Progenitor cell of endocrine pancreas (in vitro differentiated cells): ENCODE data around the gene ZNF750. TPM values are rescaled to one million over a fixed set of nuclear protein-coding genes. Genes with fewer than 3 reads are reported as not detected.

Experiments used
- DNase-seq: peaks from one replicate; pipeline ENCODE4 v3.0.0; 2021; ENCODE audit warnings: low spot score; ENCODE audit not compliant: unreplicated experiment
- H3K27ac Mint-ChIP-seq: 2 replicates; pipeline ENCODE4 v1.8.0; 2021; ENCODE audit warnings: mild to moderate bottlenecking, moderate library complexity, mixed read lengths
- H3K27me3 Mint-ChIP-seq: 2 replicates; pipeline ENCODE4 v1.8.0; 2021; ENCODE audit warnings: mixed read lengths
- H3K36me3 Mint-ChIP-seq: 2 replicates; pipeline ENCODE4 v1.8.0; 2022; ENCODE audit warnings: mixed read lengths; ENCODE audit not compliant: insufficient read depth
- H3K4me1 Mint-ChIP-seq: 2 replicates; pipeline ENCODE4 v1.8.0; 2021; ENCODE audit warnings: low read depth, mixed read lengths
- H3K4me3 Mint-ChIP-seq: 2 replicates; pipeline ENCODE4 v1.8.0; 2021; ENCODE audit warnings: low read depth, mild to moderate bottlenecking, moderate library complexity, mixed read lengths
- H3K9me3 Mint-ChIP-seq: 2 replicates; pipeline ENCODE4 v1.8.0; 2021; ENCODE audit warnings: low read depth, mixed read lengths
- CTCF ChIP-seq: fragments of 200-600 bp; sonication (generic); IDR thresholded peaks from one replicate; pipeline ENCODE4 v1.5.0; 2021; ENCODE audit warnings: antibody characterized with exemption, mild to moderate bottlenecking; ENCODE audit not compliant: unreplicated experiment
- total RNA-seq: library from RNA; stranded (reverse); gene quantifications from 2 replicates; pipeline ENCODE4 v1.2.1, GENCODE V29; 2021

Gene ZNF750
- total RNA-seq, 1 donor from 2014 or later = 0.07 TPM

DNA sequence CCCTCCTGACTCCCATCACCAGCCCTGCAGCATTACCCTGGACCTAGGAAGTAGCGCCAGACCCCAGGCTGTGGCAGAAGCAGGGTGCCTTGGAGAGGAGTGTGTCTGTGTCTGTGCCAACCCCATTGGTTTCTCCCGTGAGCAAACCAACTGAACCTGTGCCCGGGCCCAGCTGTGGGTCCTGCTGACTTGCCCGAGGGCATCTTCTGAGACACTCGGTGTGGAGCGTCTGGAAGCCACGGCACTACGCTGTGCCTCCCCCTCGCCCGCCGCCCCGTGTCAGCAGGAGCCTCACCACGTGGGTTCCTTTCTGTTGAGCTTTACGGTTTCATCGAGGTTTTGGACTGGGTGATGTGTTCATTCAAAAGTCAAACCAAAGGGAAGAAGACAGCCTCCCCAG, 27.8 kb downstream of the ZNF750 start:
- TF ChIP-seq CTCF = no peak
- H3K4me3 Mint-ChIP-seq = no peak overlapping the region
- no peaks in the 10 kb centered on the region for H3K27me3 Mint-ChIP-seq
- H3K4me1 Mint-ChIP-seq = no peaks in the 10 kb centered on the region
- no peak overlapping the region for H3K27ac Mint-ChIP-seq
- H3K36me3 Mint-ChIP-seq = peaks cover 8% of the 10 kb centered on the region
- no peaks in the 10 kb centered on the region for H3K9me3 Mint-ChIP-seq
- no peak for DNase-seq

GRCh38 chr17:82810644-82811430, 29.0 kb downstream of the ZNF750 start:
- no peak for TF ChIP-seq CTCF
- no peak overlapping the region for H3K4me3 Mint-ChIP-seq
- no peaks in the 10 kb centered on the region for H3K4me1 Mint-ChIP-seq
- H3K9me3 Mint-ChIP-seq = no peaks in the 10 kb centered on the region
- peaks cover 2% of the 10 kb centered on the region for H3K36me3 Mint-ChIP-seq
- no peak for DNase-seq
- H3K27ac Mint-ChIP-seq = no peak overlapping the region
- H3K27me3 Mint-ChIP-seq = no peaks in the 10 kb centered on the region

GRCh38 chr17:82808921-82809905, 30.6 kb downstream of the ZNF750 start:
- H3K36me3 Mint-ChIP-seq = no peaks in the 10 kb centered on the region
- H3K27ac Mint-ChIP-seq = no peak overlapping the region
- no peaks in the 10 kb centered on the region for H3K27me3 Mint-ChIP-seq

GRCh38 chr17:82808006-82808405, 31.8 kb downstream of the ZNF750 start:
- H3K27me3 Mint-ChIP-seq = no peaks in the 10 kb centered on the region
- H3K36me3 Mint-ChIP-seq = peaks cover 1% of the 10 kb centered on the region
- H3K4me3 Mint-ChIP-seq = no peak overlapping the region
- H3K27ac Mint-ChIP-seq = no peak overlapping the region
- no peaks in the 10 kb centered on the region for H3K4me1 Mint-ChIP-seq
- H3K9me3 Mint-ChIP-seq = peaks cover under 1% of the 10 kb centered on the region
- no peak for DNase-seq
- TF ChIP-seq CTCF = no peak

More at GRCh38 chr17:82808921-82809905, 30.6 kb downstream of the ZNF750 start:
- H3K4me1 Mint-ChIP-seq = no peaks in the 10 kb centered on the region
- TF ChIP-seq CTCF = no peak
- H3K4me3 Mint-ChIP-seq = no peak overlapping the region
- no peak for DNase-seq
- no peaks in the 10 kb centered on the region for H3K9me3 Mint-ChIP-seq

DNA sequence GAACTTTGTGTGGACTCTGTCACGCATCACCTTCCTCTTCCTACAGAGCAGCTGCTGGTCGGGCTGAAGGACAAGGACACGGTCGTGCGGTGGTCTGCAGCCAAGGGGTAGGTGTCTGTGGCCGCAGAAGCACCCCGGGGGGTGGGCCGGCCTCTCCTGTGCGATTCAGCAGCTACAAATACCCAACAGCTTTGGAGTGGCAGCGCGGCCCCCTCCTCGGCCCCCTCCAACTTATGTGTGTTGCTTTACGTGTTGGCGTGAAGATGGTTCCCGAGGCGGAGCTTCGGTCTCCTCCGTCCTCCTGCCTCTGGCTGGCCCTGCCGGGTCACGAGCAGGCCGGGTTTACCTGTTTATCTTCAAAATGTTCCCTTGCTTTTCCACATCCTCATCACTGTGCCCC, 32.3 kb downstream of the ZNF750 start:
- no peak for DNase-seq
- H3K27me3 Mint-ChIP-seq = no peaks in the 10 kb centered on the region
- no peaks in the 10 kb centered on the region for H3K4me1 Mint-ChIP-seq
- H3K36me3 Mint-ChIP-seq = peaks cover 4% of the 10 kb centered on the region
- H3K9me3 Mint-ChIP-seq = peaks cover 3% of the 10 kb centered on the region
- no peak overlapping the region for H3K4me3 Mint-ChIP-seq
- no peak for TF ChIP-seq CTCF
- H3K27ac Mint-ChIP-seq = no peak overlapping the region
